Measurements from ENCODE around the gene ZNF837.
"Not testable (repeated sequence)": the region's sequence is repeated elsewhere in the genome, so short reads cannot be mapped to it uniquely, and the experiment has no call there.

Gene ZNF837

GRCh38 chr19:58351558-58351878 is 29.3 kb downstream of the ZNF837 start:
- DNase-seq (ENCODE audit: low read depth): no peak

GRCh38 chr19:58350871-58351557 is 29.8 kb downstream of the ZNF837 start:
- no peak for DNase-seq (ENCODE audit: low read depth)

DNA sequence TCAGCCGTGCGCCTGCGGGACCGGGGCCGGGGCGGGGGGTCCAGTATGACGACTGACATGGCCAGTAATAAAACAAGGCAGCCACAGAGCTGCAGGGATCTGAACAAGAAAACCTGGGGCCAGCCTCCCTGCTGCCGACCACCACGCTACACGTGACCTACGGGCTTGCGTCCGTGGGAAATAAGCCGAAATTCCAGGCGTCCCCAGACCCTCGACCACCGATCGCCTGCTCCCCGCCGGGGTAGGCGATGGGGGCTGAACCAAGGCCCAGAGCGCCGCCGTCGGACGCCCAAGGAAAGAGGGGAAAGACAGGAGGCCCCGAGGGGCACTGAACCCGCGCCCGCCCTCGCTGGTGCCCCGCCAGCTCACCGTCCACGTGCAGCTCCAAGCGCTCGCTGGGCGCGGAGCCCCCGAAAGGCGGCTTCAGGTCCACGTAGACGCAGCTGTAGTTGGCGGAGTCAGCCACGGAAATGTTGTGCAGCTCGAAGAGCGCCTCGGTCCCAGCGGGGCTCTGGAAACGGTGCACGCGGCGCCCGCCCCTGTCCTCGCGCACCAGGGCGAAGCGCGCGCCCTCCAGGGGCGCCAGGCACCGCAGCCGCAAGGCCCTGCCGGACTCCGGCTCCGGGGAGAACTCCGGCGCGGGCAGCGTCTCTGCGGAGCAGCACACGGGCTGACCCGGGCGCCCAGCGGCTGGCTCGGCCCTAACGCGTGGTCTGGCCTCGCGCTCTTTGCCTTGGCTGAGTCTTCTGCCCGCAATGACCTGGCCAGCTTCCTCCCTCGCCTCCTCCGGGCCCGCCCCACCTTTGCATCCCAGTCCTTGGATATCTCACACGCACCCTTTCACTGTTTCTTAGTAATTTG is 30.6 kb downstream of the ZNF837 start:
- DNase-seq (ENCODE audit: low read depth): no peak

GRCh38 chr19:58349590-58349989 is 31.2 kb downstream of the ZNF837 start:
- no peak for DNase-seq (ENCODE audit: low read depth)

DNA sequence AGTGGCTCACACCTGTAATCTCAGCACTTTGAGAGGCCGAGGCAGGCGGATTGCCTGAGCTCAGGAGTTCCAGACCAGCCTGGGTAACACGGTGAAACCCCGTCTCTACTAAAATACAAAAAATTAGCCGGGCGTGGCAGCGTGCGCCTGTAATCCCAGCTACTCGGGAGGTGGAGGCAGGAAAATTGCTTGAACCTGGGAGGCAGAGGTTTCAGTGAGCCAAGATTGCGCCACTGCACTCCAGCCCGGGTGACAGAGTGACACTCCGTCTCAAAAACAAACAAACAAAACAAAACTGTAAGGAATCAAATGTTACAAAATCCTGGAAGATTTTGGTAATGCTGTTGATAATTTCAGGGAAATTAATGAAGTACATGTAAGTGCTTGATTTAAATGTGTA is 32.8 kb downstream of the ZNF837 start:
- DNase-seq (ENCODE audit: low read depth): not testable (repeated sequence)

DNA sequence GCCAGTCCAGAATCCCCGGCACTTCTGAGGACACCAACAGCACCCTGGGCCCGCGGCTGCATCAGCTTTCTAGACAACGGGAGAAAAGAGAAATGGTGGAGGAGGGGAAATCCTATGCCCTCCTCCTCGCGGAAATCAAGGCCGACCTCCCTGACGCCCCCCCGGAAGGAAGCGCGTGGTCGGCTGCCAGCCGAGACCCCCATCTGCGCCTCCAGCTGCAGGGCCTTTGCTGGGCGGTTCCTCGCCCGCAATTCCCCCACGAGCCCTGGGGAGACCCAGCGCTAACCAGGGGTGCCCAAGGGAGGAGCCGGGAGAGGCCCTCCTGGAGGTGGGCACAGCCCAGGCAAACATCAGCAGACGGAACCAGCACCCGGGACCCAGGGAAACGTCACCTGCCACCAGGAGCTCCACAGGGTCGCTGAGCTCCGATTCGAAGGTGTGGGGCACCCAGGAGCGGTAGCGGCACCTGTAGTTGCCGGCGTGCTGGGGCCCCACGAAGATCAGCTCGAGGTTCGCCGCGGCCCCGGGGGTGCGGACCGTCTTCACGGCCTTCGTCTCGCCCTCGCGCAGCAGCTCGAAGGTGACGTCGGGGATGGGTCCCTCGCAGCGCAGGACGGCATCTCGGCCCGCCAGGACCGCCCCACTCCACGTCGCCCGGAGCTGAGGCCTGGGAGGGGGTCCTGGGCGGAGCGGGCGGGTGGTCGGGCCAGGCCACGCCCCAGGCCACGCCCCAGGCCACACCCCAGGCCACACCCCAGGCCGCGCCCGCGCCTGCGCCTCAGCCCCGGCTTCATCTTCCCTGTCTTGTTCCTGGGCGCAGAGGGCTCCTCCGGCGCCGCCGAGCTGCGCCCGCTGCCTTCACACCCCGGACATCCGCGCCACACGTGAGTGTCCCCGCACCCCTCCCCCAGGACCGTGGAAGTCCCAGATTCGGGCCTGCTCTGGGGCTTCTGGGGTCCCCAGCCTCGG is 33.6 kb downstream of the ZNF837 start:
- DNase-seq (ENCODE audit: low read depth): peak; percentile 79

DNA sequence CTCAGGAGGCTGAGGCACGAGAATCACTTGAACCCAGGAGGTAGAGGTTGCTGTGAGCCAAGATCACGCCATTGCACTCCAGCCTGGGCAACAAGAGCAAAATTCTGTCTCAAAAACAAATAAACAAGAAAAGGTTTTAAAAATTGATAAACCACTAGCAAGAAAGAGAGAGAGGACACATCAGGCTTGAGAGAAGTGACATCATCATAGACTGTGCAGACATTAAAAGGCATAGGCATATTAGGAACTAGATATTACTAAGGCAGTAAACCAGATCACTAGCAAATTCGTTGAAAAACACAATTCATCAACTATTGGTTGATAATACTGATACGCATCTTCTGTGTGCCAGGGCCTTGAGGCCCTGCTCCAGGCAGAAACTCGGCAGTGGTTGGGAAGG is 35.3 kb downstream of the ZNF837 start:
- DNase-seq (ENCODE audit: low read depth): no peak

DNA sequence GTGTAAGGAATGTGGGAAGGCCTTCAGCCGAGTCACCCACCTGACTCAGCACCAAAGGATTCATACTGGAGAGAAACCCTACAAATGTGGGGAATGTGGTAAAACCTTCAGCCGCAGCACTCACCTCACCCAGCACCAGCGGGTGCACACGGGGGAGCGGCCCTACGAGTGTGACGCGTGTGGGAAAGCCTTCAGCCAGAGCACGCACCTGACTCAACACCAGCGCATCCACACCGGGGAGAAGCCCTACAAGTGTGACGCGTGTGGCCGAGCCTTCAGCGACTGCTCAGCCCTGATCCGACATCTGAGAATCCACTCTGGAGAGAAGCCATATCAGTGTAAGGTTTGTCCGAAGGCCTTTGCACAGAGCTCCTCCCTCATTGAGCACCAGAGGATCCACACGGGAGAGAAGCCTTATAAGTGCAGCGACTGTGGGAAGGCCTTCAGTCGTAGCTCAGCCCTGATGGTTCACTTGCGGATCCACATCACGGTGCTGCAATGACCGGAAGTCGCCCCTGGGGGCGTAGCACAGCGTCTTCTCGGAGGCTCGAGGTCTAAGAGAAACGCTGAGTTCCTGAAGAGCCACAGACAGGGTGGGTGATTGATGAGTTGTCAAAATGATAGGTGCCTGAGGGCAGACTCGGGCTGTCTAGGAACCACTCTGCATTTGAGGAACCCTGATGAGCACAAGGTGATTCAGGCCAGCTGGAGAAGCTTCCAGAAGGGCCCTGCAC is 41.8 kb downstream of the ZNF837 start:
- no peak for DNase-seq (ENCODE audit: low read depth)

DNA sequence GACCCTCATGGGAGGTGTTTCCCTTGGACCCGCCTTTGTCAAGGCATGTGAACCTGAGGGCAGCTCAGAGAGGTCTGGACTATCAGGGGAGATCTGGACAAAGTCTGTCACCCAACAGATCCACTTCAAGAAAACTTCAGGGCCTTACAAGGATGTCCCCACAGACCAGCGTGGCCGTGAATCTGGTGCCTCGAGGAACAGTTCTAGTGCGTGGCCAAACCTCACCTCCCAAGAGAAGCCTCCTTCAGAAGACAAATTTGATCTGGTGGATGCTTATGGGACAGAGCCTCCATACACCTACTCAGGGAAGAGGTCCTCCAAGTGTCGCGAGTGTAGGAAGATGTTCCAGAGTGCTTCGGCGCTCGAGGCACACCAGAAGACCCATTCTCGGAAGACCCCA is 42.5 kb downstream of the ZNF837 start:
- no peak for DNase-seq (ENCODE audit: low read depth)

DNA sequence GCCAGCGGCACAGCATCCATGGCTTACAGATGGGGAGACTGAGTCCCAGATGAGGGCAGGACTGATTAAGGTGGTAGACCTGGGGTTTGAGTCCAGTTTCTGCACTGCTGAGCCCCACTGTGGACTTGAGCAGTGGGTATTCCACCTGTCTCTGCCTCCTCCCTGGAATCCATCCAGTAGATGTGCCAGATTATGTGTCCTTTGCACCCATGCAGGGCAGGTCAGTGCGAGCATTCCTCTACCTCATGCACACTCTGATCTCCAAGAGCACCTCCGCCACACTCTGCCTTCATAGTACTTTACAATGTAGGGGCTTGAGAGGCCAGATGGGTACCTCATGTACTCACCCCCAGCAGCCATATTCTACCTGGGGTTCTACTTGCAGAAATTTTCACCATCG is 44.0 kb downstream of the ZNF837 start:
- DNase-seq (ENCODE audit: low read depth): no peak

DNA sequence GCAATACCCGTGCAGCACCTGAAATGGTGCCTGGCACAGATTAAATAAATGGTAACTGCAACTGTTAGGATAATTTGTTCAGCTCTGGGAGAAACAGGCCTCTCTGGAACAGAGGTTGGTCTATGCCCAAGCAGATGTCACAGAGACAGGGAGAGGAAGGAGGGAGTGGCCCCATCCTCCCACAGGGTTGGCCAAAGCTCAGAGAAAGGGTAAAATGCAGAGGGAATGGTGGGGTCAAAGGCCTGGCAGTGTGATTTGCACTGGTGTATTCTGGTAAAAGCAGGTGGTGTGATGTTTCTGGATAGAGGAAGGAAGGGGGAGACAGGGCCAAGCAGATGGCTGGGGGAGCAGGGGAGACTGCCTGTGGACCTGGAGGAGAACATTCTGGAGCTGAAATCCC is 44.6 kb downstream of the ZNF837 start:
- DNase-seq (ENCODE audit: low read depth): no peak

GRCh38 chr19:58335630-58336029 is 45.2 kb downstream of the ZNF837 start:
- DNase-seq (ENCODE audit: low read depth): no peak

DNA sequence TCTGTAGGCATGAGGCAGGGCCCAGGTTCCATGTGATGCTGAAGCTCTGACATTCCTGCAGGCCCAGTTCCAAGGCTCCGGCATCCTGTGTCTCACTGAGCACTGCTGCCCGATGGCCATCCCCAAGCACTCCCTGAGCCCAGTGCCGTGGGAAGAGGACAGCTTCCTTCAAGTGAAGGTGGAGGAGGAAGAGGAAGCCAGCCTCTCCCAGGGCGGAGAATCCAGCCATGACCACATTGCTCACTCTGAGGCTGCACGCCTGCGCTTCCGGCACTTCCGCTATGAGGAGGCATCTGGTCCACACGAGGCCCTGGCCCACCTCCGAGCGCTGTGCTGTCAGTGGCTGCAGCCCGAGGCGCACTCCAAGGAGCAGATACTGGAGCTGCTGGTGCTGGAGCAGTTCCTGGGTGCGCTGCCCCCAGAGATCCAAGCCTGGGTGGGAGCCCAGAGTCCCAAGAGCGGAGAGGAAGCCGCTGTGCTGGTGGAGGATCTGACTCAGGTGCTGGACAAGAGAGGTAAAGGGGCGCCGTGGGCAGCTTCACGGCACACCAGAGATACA is 46.1 kb downstream of the ZNF837 start:
- no peak for DNase-seq (ENCODE audit: low read depth)

DNA sequence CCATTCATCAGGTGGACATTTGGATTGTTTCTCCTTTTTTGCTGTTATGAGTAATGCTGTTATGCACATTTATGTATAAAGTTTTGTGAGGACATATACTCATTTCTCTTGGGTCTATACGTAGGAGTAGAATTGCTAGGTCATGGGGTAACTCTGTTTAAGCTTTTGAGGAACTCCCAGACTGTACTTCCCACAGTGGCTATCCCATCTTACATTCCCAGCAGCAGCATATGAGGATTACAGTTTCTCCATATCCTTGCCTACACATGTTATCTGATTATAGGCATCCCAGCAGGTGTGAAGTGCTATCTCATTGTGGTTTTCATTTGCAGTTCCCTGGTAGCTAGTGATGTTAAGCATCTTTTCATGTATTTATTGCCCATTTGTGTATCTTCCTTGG is 48.1 kb downstream of the ZNF837 start:
- DNase-seq (ENCODE audit: low read depth): no peak

DNA sequence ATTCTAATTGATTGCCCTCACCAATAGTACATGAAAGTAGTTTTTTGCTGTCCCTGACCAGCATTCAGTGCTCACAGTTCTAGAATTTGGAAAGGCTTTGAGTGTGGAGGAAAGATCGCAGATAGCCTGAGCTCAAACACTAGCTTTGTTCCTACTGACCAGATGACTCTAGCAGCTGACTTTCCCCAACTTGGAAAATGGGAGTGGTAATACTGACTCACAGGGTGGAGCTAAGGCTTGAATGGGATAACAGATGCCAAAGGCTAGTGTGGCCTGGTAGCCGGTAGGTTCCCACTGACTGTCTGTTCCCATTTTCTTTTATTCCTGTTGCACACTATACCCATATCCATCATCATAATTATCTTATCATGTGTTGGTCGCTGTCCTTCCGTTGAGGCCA is 50.4 kb downstream of the ZNF837 start:
- peak; percentile 52 for DNase-seq (ENCODE audit: low read depth)

GRCh38 chr19:58328999-58329398 is 51.8 kb downstream of the ZNF837 start:
- no peak for DNase-seq (ENCODE audit: low read depth)

- DNase-seq (ENCODE audit: low read depth): peak; percentile 95
Measured at GRCh38 chr19:58326914-58327726, 53.7 kb downstream of the ZNF837 start, which contains the start of gene ZSCAN22. ZSCAN22 (plus strand) TSS chr19:58326994; CDS start chr19:58334803, 7,809 bp downstream.

DNA sequence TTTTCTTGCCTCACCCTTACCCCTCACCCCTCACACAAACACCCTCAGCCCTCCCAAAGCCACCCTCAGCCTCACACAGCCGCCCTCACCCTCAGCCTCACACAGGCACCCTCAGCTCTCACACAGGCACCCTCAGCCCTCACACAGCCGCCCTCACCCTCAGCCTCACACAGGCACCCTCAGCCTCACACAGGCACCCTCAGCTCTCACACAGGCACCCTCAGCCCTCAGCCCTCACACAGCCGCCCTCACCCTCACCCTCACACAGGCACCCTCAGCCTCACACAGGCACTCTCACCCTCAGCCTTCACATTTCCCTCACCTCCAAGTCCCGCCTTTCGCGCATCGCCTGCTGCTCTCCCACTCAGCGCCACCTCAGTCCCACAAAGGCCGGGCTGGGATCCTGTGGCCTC is 54.3 kb downstream of the ZNF837 start:
- no peak for DNase-seq (ENCODE audit: low read depth)

DNA sequence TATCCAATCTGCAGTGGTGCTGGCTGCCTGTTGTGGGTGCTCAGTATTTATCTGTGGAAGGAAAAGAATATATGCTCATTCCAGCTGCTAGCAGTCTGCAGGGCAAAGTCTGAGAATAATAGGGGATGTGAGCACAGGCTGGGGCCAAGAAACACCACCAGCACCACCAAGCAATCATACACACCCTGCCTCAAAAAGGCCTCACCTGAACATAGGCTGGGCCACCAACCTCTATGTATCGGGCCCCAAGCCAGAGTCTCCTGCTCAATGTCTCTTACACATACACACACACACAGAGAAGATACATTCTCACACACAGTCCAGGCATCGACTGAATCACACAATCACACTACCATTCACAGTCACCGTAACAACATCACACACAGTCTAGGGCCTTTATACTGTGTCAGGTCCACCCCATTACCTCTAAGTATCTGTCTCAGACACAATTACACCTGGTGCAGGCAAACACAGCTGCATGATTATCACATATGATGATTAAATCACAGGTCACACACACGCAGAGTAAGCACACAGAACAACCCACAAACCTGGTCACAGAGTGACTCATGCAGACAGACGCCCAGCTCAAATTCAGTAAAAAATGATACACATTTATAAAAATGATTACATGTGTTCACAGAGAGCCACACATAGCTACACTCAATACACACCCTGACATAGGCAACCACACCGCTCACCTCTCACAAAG is 55.4 kb downstream of the ZNF837 start:
- no peak for DNase-seq (ENCODE audit: low read depth)

- DNase-seq (ENCODE audit: low read depth): no peak
Measured at GRCh38 chr19:58319241-58319640, 61.6 kb downstream of the ZNF837 start.
